Activated T-cell treated with anti-CD3 and anti-CD28 coated beads, Interleukin-2, amount 50 U/mL, for 4 hours (primary cell): ENCODE measurements around the gene ATXN2. TPM values are rescaled to one million over a fixed set of nuclear protein-coding genes. Genes with fewer than 3 reads are reported as not detected.
A peak's percentile ranks its signal among the peaks of the same experiment; 100 is the strongest.
"Not testable (repeated sequence)": the region's sequence is repeated elsewhere in the genome, so short reads cannot be mapped to it uniquely, and the experiment has no call there.

Source experiments
- ATAC-seq, 2 donors: fragments of 200-7000 bp; cut with Tn5 transposase; one replicate each; pipeline ENCODE4 v1.10.0; 2021
- DNase-seq: peaks from one replicate; pipeline ENCODE4 v3.0.0-alpha.2; 2020
- H3K27me3 Mint-ChIP-seq: one replicate; pipeline ENCODE4 v1.8.0; 2021; ENCODE audit warnings: low read depth, mixed read lengths
- H3K36me3 Mint-ChIP-seq: one replicate; pipeline ENCODE4 v1.8.0; 2022; ENCODE audit warnings: mixed read lengths; ENCODE audit not compliant: insufficient read depth
- H3K4me1 Mint-ChIP-seq: one replicate; pipeline ENCODE4 v1.8.0; 2021; ENCODE audit warnings: low read depth, mixed read lengths
- H3K4me3 Mint-ChIP-seq: one replicate; pipeline ENCODE4 v1.8.0; 2021; ENCODE audit warnings: mild to moderate bottlenecking, moderate library complexity, mixed read lengths
- H3K9me3 Mint-ChIP-seq: one replicate; pipeline ENCODE4 v1.8.0; 2021; ENCODE audit warnings: mixed read lengths
- total RNA-seq, 3 donors: library from RNA; stranded (reverse); gene quantifications; one replicate each; pipeline ENCODE4 v1.2.1, GENCODE V29; 2021

ATXN2 gene
- total RNA-seq, 3 donors from 2014 or later, result 32.3 to 34.8 (median 34.2) TPM

DNA sequence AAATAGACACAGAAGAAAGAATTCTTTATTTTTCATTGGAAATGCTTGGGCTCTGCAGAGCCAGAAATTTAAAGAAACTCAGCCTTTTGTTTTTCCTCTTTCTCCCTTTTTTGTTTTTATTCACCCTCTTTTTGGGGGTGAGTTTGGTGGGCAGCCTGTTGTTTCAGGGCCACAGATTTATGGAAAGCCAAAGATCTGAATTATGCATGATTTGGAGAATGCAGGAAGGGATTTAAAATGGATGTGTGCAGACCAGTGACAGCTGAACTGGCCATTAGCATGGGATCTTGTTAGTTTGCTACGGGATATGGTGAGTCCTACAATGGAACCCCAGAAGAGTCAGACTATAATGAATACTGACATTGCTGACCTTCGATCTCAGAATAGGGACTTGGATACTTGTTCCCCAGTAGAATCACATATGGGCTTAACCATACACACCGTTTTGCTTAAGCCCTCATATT lies 7.7 kb upstream of the ATXN2 start:
- Mint-ChIP-seq H3K9me3 (no peaks in the 10 kb centered on the region), H3K4me3 (no peak overlapping the region), H3K4me1 (no peaks in the 10 kb centered on the region), H3K27me3 (no peaks in the 10 kb centered on the region), H3K36me3 (no peaks in the 10 kb centered on the region)
- DNase-seq, result no peak
- no peak for ATAC-seq

DNA sequence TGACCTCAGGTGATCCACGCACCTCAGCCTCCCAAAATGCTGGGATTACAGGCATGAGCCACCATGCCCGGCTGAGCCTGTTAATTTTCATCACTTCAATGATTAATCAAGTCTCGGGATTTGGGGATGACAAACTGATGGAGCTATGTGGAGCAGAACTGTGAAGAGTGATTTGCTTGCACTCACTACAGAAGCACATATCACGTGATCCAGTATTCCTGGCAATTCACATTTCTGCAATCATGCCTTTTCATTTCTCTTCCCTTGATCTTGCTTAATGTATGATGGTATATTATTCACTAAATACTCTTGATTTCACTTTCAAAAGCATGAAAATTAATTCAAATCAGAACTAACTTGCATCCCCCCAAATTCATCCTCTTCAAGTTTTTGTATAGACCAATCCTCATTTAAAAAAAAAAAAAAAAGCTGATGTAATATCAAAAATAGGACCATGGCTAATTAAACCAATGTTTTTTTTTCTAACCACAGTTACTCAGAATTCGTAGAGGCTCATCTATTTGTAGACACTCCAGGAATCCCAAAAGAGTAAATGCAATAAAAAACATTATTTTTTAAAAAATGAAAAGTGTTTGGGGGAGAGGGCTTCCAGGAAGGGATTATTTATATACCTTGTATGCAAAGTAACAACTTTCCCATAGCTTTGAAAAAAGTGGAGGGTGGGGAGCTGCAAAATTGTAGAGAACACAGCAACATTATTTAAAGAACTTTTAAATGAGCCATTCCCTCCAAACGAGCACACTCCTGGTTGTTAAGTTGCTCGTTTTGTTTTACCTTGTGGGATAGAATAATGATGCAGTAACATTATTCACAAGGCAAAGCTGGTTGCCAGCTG lies 7.0 kb upstream of the ATXN2 start:
- Mint-ChIP-seq H3K4me3 (no peak overlapping the region), H3K4me1 (no peaks in the 10 kb centered on the region), H3K9me3 (no peaks in the 10 kb centered on the region), H3K36me3 (no peaks in the 10 kb centered on the region), H3K27me3 (no peaks in the 10 kb centered on the region)
- DNase-seq (no peak), ATAC-seq (no peak)

DNA sequence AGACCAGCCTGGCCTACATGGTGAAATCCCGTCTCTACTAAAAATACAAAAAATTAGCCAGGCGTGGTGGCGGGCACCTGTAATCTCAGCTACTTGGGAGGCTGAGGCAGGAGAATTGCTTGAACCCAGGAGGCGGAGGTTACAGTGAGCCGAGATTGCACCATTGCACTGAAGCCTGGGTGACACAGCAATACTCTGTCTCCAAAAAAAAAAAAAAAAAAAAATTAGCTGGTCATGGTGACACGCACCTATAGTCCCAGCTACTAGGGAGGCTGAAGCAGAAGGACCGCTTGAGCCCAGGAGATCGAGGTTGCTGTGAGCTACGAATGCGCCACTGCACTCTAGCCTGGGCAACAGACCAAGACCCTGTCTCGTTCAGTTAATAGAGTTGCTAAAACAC lies 3.7 kb upstream of the ATXN2 start:
- not testable (repeated sequence) for H3K4me1 Mint-ChIP-seq, H3K27me3 Mint-ChIP-seq, H3K9me3 Mint-ChIP-seq, DNase-seq, H3K36me3 Mint-ChIP-seq, ATAC-seq, H3K4me3 Mint-ChIP-seq

GRCh38 chr12:111602348-111602747 lies 3.2 kb upstream of the ATXN2 start:
- H3K4me3 Mint-ChIP-seq, result no peak overlapping the region
- H3K27me3 Mint-ChIP-seq, result no peaks in the 10 kb centered on the region
- DNase-seq (no peak), ATAC-seq (no peak)
- H3K9me3 Mint-ChIP-seq, result no peaks in the 10 kb centered on the region
- no peaks in the 10 kb centered on the region for H3K36me3 Mint-ChIP-seq
- H3K4me1 Mint-ChIP-seq, result peaks cover 7% of the 10 kb centered on the region

GRCh38 chr12:111600986-111601385 lies 1.9 kb upstream of the ATXN2 start:
- not testable (repeated sequence) for ATAC-seq, H3K9me3 Mint-ChIP-seq, DNase-seq, H3K4me3 Mint-ChIP-seq, H3K36me3 Mint-ChIP-seq, H3K27me3 Mint-ChIP-seq
- peaks cover 16% of the 10 kb centered on the region for H3K4me1 Mint-ChIP-seq

- Mint-ChIP-seq H3K4me3 (peak overlapping the region; percentile 86), H3K36me3 (no peaks in the 10 kb centered on the region), H3K27me3 (no peaks in the 10 kb centered on the region), H3K9me3 (no peaks in the 10 kb centered on the region), H3K4me1 (peaks cover 21% of the 10 kb centered on the region)
- DNase-seq (no peak), ATAC-seq (no peak)
Observed at GRCh38 chr12:111600205-111600642, 1.1 kb upstream of the ATXN2 start.

GRCh38 chr12:111599453-111600204 lies 514 bp upstream of the ATXN2 start:
- ATAC-seq (peak; percentile 89 to 90), DNase-seq (peak; percentile 84)
- H3K4me3 Mint-ChIP-seq, result peak overlapping the region; percentile 86
- H3K36me3 Mint-ChIP-seq, result no peaks in the 10 kb centered on the region
- no peaks in the 10 kb centered on the region for H3K27me3 Mint-ChIP-seq
- no peaks in the 10 kb centered on the region for H3K9me3 Mint-ChIP-seq
- peaks cover 27% of the 10 kb centered on the region for H3K4me1 Mint-ChIP-seq

DNA sequence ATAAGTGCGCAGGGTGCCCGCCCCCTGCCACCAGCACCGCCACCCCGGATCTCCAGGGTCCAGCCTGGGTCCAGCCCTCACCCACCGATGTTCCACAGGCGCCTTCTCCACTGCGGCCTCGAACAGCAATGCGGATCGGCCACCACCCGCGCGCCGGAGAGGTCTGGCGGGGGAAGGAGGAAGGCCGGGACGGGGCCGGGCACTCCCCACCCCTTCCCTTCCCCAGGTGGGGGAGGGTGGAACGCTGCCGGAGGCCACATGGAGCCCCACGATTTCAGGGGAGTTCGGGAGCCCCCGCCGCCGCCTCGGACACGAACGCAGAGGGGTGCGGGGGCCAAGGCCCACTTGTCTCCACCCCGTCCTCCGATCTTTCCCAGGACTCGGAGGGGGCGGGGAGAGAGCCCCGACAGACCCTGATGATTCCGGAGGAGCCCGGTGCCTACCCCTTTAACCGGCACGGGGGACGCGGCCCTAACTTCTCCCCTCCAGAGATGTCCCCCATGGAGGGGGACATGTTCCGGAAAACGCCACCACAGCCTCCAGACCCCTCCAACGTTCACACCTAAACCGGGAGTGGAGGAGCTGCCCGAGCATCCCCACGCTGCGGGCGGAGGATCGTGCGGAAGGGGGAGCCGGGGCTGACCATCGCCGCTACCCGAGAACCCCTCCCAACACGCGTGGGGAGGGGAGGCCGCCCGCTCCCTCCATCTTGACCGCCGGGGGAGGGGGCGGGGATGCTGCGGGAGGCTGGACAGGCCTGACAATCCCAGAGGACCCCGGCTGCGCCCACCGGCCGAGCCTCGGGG lies 1.1 kb downstream of the ATXN2 start:
- peaks cover 35% of the 10 kb centered on the region for H3K4me1 Mint-ChIP-seq
- H3K27me3 Mint-ChIP-seq, result no peaks in the 10 kb centered on the region
- peak overlapping the region; percentile 92 for H3K4me3 Mint-ChIP-seq
- peak; percentile 10 for DNase-seq
- H3K9me3 Mint-ChIP-seq, result no peaks in the 10 kb centered on the region
- H3K36me3 Mint-ChIP-seq, result no peaks in the 10 kb centered on the region
- no peak for ATAC-seq

DNA sequence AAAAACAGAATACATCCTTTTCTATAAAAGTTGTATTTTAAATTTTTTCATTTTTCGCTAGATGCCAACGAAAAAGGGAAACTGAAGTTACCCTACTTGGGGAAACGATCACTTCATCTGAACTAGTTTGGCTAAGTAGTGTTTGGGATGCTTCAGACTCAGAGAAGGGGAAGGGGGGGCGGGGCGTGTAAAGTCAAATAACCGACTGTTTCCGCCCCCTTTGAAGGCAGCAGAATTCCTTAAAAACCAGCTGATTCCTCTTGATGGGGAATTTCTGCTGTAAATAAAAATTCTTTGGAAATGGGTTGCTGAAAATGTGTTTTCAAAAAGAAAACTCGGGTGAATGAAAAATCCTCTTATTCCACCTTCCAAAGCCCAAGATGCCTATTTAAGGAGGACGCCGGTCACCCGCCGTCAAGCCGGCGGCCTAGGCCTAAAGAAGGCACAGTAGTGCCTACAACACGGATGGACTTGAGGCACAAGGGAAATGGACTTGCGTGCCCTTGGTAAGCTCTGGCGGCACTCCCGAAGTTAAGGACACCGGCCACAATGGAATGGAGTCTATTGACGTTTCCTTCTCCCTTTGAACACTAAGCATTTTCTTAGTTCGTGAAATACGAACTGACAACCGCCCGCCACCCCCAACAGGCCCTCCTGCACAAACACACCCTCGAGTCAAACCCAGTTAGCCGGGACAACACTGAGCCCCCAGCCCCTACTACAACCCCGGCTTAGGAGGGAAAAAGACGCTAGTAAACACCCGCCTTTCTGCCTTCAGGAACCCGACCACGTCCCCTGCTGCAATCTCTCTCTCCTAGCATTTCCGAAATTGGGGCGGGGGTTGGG lies 1.9 kb downstream of the ATXN2 start:
- H3K36me3 Mint-ChIP-seq, result no peaks in the 10 kb centered on the region
- peak overlapping the region; percentile 92 for H3K4me3 Mint-ChIP-seq
- no peaks in the 10 kb centered on the region for H3K27me3 Mint-ChIP-seq
- no peak for DNase-seq
- peaks cover 38% of the 10 kb centered on the region for H3K4me1 Mint-ChIP-seq
- ATAC-seq, result no peak
- no peaks in the 10 kb centered on the region for H3K9me3 Mint-ChIP-seq

- ATAC-seq, H3K9me3 Mint-ChIP-seq, H3K4me3 Mint-ChIP-seq, H3K36me3 Mint-ChIP-seq, H3K27me3 Mint-ChIP-seq, DNase-seq: not testable (repeated sequence)
- H3K4me1 Mint-ChIP-seq, result peaks cover 37% of the 10 kb centered on the region
Observed at GRCh38 chr12:111595341-111595835, 3.7 kb downstream of the ATXN2 start.

DNA sequence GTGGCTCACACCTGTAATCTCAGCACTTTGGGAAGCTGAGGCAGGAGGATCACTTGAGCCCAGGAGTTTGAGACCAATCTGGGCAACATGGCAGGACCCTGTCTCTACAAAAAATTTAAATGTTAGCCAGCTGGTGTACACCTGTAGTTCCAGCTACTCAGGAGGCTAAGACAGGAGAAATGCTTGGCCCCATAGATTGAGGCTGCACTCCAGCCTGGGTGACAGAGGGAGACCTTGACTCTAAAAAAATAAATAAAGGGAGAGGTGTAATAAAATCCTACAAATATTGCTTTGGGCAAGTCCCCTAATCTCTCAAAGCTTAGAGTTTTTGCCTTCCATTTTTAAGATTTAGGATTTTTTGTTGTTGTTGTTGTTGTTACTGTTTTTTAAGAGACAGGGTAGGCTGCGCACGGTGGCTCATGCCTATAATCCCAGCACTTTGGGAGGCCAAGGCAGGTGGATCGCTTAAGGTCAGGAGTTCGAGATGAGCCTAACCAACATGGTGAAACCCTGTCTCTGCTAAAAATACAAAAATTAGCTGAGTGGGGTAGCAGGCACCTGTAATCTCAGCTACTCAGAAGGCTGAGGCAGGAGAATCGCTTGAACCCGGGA lies 7.6 kb downstream of the ATXN2 start:
- H3K9me3 Mint-ChIP-seq, ATAC-seq, DNase-seq, H3K4me3 Mint-ChIP-seq, H3K27me3 Mint-ChIP-seq, H3K36me3 Mint-ChIP-seq: not testable (repeated sequence)
- H3K4me1 Mint-ChIP-seq, result peaks cover 36% of the 10 kb centered on the region

DNA sequence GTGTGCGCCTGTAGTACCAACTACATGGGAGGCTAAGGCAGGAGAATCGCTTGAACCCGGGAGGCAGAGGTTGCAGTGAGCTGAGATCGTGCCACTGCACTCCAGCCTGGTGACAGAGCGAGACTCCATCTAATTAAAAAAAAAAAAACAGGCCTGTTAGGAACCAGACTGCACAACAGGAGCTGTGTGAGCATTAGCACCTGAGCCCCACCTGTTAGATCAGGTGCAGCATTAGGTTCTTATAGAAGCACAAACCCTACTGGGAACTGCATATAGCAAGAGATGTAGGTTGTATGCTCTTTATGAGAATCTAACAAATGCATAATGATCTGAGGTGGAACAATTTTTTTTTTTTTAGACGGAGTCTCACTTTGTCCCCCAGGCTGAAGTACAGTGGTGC lies 8.6 kb downstream of the ATXN2 start:
- Mint-ChIP-seq H3K4me1 (peaks cover 30% of the 10 kb centered on the region), H3K4me3 (no peak overlapping the region), H3K36me3 (peaks cover 1% of the 10 kb centered on the region), H3K9me3 (no peaks in the 10 kb centered on the region), H3K27me3 (no peaks in the 10 kb centered on the region)
- ATAC-seq, result no peak
- DNase-seq, result no peak

GRCh38 chr12:111589601-111590000 lies 9.5 kb downstream of the ATXN2 start:
- no peak for ATAC-seq
- H3K4me3 Mint-ChIP-seq, result no peak overlapping the region
- H3K36me3 Mint-ChIP-seq, result peaks cover 1% of the 10 kb centered on the region
- peaks cover 20% of the 10 kb centered on the region for H3K4me1 Mint-ChIP-seq
- DNase-seq, result no peak
- H3K9me3 Mint-ChIP-seq, result no peaks in the 10 kb centered on the region
- no peaks in the 10 kb centered on the region for H3K27me3 Mint-ChIP-seq
